PFSK-1 (cell line): Measurements from ENCODE around the gene SIL1.

ENCODE experiments used
- FOXP2 ChIP-seq: optimal IDR thresholded peaks from 2 replicates; pipeline ENCODE3; 2011; ENCODE audit warnings: borderline replicate concordance, control low read depth, inconsistent platforms; ENCODE audit not compliant: insufficient read depth; ENCODE audit errors: extremely low read length, extremely low read depth
- POLR2AphosphoS5 ChIP-seq: IDR thresholded peaks from 2 replicates; pipeline ENCODE4 v1.6.1; 2012; ENCODE audit warnings: low read depth, mild to moderate bottlenecking, control low read depth, low read length, moderate library complexity
- REST ChIP-seq, 2 experiments: IDR thresholded peaks; 2 replicates each; pipeline versions ENCODE4 v1.6.1 to v1.8.0; 2011 to 2012; ENCODE audit warnings: low read depth in 2 of 2, low read length in 2 of 2, control low read depth in 1 of 2, inconsistent platforms in 1 of 2, mild to moderate bottlenecking in 1 of 2, moderate library complexity in 1 of 2; ENCODE audit not compliant: insufficient read depth in 1 of 2
- SIN3A ChIP-seq: IDR thresholded peaks from 2 replicates; pipeline ENCODE4 v1.6.1; 2012; ENCODE audit warnings: mild to moderate bottlenecking, low read length, moderate library complexity, borderline replicate concordance; ENCODE audit not compliant: insufficient read depth
- TAF1 ChIP-seq: IDR thresholded peaks from 2 replicates; pipeline ENCODE4 v1.6.1; 2012; ENCODE audit warnings: low read length, control low read depth, borderline replicate concordance; ENCODE audit not compliant: insufficient read depth

Gene SIL1

GRCh38 chr5:138905541-138905940 lies 292.6 kb downstream of the SIL1 start:
- TF ChIP-seq REST (IDR thresholded peaks at IDR 0.05; ENCODE audit: insufficient read depth in 1 of 2, low read depth in 2 of 2, low read length in 2 of 2) (no peak), FOXP2 (no peak), TAF1 (no peak), POLR2AphosphoS5 (no peak), SIN3A (no peak)

- TF ChIP-seq POLR2AphosphoS5, result no peak
- TF ChIP-seq FOXP2, result no peak
- no peak for TF ChIP-seq REST (IDR thresholded peaks at IDR 0.05; ENCODE audit: insufficient read depth in 1 of 2, low read depth in 2 of 2, low read length in 2 of 2)
- TF ChIP-seq TAF1, result no peak
- TF ChIP-seq SIN3A, result no peak
These were observed 294.9 kb downstream of the SIL1 start for GRCh38 chr5:138903130-138903775.

- TF ChIP-seq SIN3A (no peak), POLR2AphosphoS5 (no peak), FOXP2 (no peak), REST (IDR thresholded peaks at IDR 0.05; ENCODE audit: insufficient read depth in 1 of 2, low read depth in 2 of 2, low read length in 2 of 2) (no peak), TAF1 (no peak)
These were observed 296.5 kb downstream of the SIL1 start for GRCh38 chr5:138901716-138902115.

GRCh38 chr5:138900281-138900965 lies 297.7 kb downstream of the SIL1 start:
- TF ChIP-seq TAF1 (no peak), REST (IDR thresholded peaks at IDR 0.05; ENCODE audit: insufficient read depth in 1 of 2, low read depth in 2 of 2, low read length in 2 of 2) (no peak), POLR2AphosphoS5 (no peak), FOXP2 (no peak), SIN3A (no peak)

GRCh38 chr5:138898742-138899141 lies 299.4 kb downstream of the SIL1 start:
- TF ChIP-seq REST (IDR thresholded peaks at IDR 0.05; ENCODE audit: insufficient read depth in 1 of 2, low read depth in 2 of 2, low read length in 2 of 2) (no peak), SIN3A (no peak), POLR2AphosphoS5 (no peak), FOXP2 (no peak), TAF1 (no peak)
